IMR-90 (cell line): Measurements from ENCODE around the gene CCDC136. TPM values are rescaled to one million over a fixed set of nuclear protein-coding genes. Genes with fewer than 3 reads are reported as not detected.

ENCODE experiments used
- ATAC-seq: fragments of 200-7000 bp; cut with Tn5 transposase; 2 replicates; pipeline ENCODE4 v1.9.1; 2020; ENCODE audit warnings: low read depth, mild to moderate bottlenecking, moderate library complexity
- BruUV-seq: library from RNA; stranded (reverse); fragments of 400-500 nt; replicated peaks from 2 replicates; lab custom pipeline; 2021; lab: Mats Ljungman, UMichigan
- CTCF ChIA-PET: fragments of 300-600 bp; formaldehyde crosslinking; extraction: SDS; loops from one replicate; lab custom pipeline; 2021; ENCODE audit warnings: antibody characterized with exemption; lab: Yijun Ruan, JAX
- POLR2A ChIA-PET: fragments of 300-600 bp; sonication (Branson Sonifier 250); formaldehyde crosslinking; loops from one replicate; lab custom pipeline; 2022; ENCODE audit warnings: antibody characterized with exemption; ENCODE audit not compliant: unreplicated experiment; lab: Charles Lee
- DNase-seq: peaks from one replicate; pipeline ENCODE4 v3.0.0; 2013
- H2AFZ ChIP-seq: replicated peaks from 2 replicates; pipeline ENCODE3; 2013; ENCODE audit warnings: low read length, mild to moderate bottlenecking; ENCODE audit not compliant: poor library complexity
- H2AK5ac ChIP-seq: 2 replicates; pipeline ENCODE4 v1.6.1; 2013; ENCODE audit warnings: low read depth, low read length, inconsistent platforms
- H2AK9ac ChIP-seq: replicated peaks from 2 replicates; pipeline ENCODE3; 2013; ENCODE audit warnings: mild to moderate bottlenecking, low read depth, low read length, moderate library complexity; ENCODE audit not compliant: poor library complexity
- H2BK120ac ChIP-seq: 2 replicates; pipeline ENCODE4 v1.6.1; 2013; ENCODE audit warnings: low read depth, low read length, inconsistent platforms
- H2BK15ac ChIP-seq: 3 replicates; pipeline ENCODE4 v1.6.1; 2013; ENCODE audit warnings: low read depth, low read length, inconsistent platforms
- H2BK20ac ChIP-seq: 2 replicates; pipeline ENCODE4 v1.6.1; 2013; ENCODE audit warnings: low read depth, mild to moderate bottlenecking, inconsistent platforms, low read length, moderate library complexity
- H2BK5ac ChIP-seq: 2 replicates; pipeline ENCODE4 v1.6.1; 2013; ENCODE audit warnings: mild to moderate bottlenecking, low read depth, low read length, inconsistent platforms; ENCODE audit not compliant: poor library complexity, severe bottlenecking
- H3K14ac ChIP-seq: replicated peaks from 2 replicates; pipeline ENCODE4 v1.6.1; 2013; ENCODE audit warnings: low read depth, low read length, inconsistent platforms
- H3K18ac ChIP-seq: 2 replicates; pipeline ENCODE4 v1.6.1; 2013; ENCODE audit warnings: low read depth, low read length, control low read depth
- H3K23ac ChIP-seq: 2 replicates; pipeline ENCODE4 v1.6.1; 2013; ENCODE audit warnings: low read depth, low read length, inconsistent platforms
- H3K27ac ChIP-seq: 2 replicates; pipeline ENCODE4 v1.5.1; 2013; ENCODE audit warnings: mild to moderate bottlenecking, control low read depth, low read length; ENCODE audit not compliant: insufficient read depth
- H3K27me3 ChIP-seq: 2 replicates; pipeline ENCODE4 v1.6.1; 2013; ENCODE audit warnings: low read length; ENCODE audit not compliant: control insufficient read depth, insufficient read depth
- H3K36me3 ChIP-seq: 2 replicates; pipeline ENCODE4 v1.6.1; 2013; ENCODE audit warnings: low read length, mixed read lengths; ENCODE audit not compliant: control insufficient read depth, insufficient read depth
- H3K4ac ChIP-seq: 2 replicates; pipeline ENCODE4 v1.6.1; 2013; ENCODE audit warnings: low read depth, low read length, inconsistent platforms
- H3K4me1 ChIP-seq: 2 replicates; pipeline ENCODE4 v1.6.1; 2013; ENCODE audit warnings: low read length, mixed read lengths; ENCODE audit not compliant: control insufficient read depth, insufficient read depth
- H3K4me2 ChIP-seq: 2 replicates; pipeline ENCODE4 v1.6.1; 2013; ENCODE audit warnings: low read depth, mild to moderate bottlenecking, control low read depth, low read length, moderate library complexity
- H3K4me3 ChIP-seq: 2 replicates; pipeline ENCODE4 v1.5.1; 2013; ENCODE audit warnings: low read depth, mild to moderate bottlenecking, control low read depth, low read length, moderate library complexity; ENCODE audit not compliant: insufficient read depth
- H3K56ac ChIP-seq: 2 replicates; pipeline ENCODE4 v1.6.1; 2013; ENCODE audit warnings: low read length, inconsistent platforms; ENCODE audit not compliant: insufficient read depth; ENCODE audit errors: extremely low read depth
- H3K79me1 ChIP-seq, 2 experiments: 2 replicates each; pipeline ENCODE4 v1.6.1; 2013; ENCODE audit warnings: low read length in 2 of 2, inconsistent platforms in 1 of 2, low read depth in 1 of 2
- H3K9ac ChIP-seq: 2 replicates; pipeline ENCODE4 v1.6.1; 2013; ENCODE audit warnings: low read depth, low read length, control low read depth
- H3K9me1 ChIP-seq: 2 replicates; pipeline ENCODE4 v1.6.1; 2013; ENCODE audit warnings: low read length, inconsistent platforms; ENCODE audit not compliant: insufficient read depth
- H3K9me3 ChIP-seq: 2 replicates; pipeline ENCODE4 v1.6.1; 2013; ENCODE audit warnings: low read length; ENCODE audit not compliant: control insufficient read depth, insufficient read depth
- H4K20me1 ChIP-seq: 2 replicates; pipeline ENCODE4 v1.6.1; 2013; ENCODE audit warnings: low read length, inconsistent platforms; ENCODE audit not compliant: insufficient read depth
- H4K5ac ChIP-seq: 2 replicates; pipeline ENCODE4 v1.6.1; 2013; ENCODE audit warnings: mild to moderate bottlenecking, low read depth, low read length, control low read depth
- H4K8ac ChIP-seq, 2 experiments: 2 replicates each; pipeline ENCODE4 v1.6.1; 2013; ENCODE audit warnings: low read depth in 2 of 2, low read length in 2 of 2, control low read depth in 1 of 2, inconsistent platforms in 1 of 2
- H4K91ac ChIP-seq: 2 replicates; pipeline ENCODE4 v1.6.1; 2013; ENCODE audit warnings: low read depth, low read length, inconsistent platforms; ENCODE audit not compliant: insufficient read depth
- ELK1 ChIP-seq: fragments of 150-350 bp; IDR thresholded peaks from 2 replicates; pipeline ENCODE4 v1.6.1; 2016; ENCODE audit warnings: low read depth, mild to moderate bottlenecking, low read length, moderate library complexity, borderline replicate concordance
- MAFK ChIP-seq: IDR thresholded peaks from 2 replicates; pipeline ENCODE4 v1.6.1; 2012; ENCODE audit warnings: low read depth, low read length, improper control_type of control experiment
- WGBS, 2 experiments: methylation state at CpG; one replicate each; pipeline versions ENCODE4 v1.1.5 to v1.1.7; 2013; ENCODE audit warnings: missing lambda C conversion rate in 2 of 2; ENCODE audit not compliant: insufficient read length in 1 of 2; ENCODE audit errors: extremely low coverage in 2 of 2; 5-methylcytosine and 5-hydroxymethylcytosine counted together
- dilution Hi-C: fragments of 300-500 bp; cut with HindIII; formaldehyde crosslinking; loops from one replicate; pipeline ENCODE4 v1.14.3; 2018; ENCODE audit warnings: low sequenced_read_pairs; ENCODE audit not compliant: unreplicated experiment
- in situ Hi-C: fragments of 300-500 bp; cut with MboI; formaldehyde crosslinking; loops from 3 replicates; pipeline ENCODE4 v1.14.3; 2019; ENCODE audit warnings: low sequenced_read_pairs, inconsistent platforms, mixed read lengths
- intact Hi-C: fragments of 100-400 bp; cut with micrococcal nuclease; formaldehyde crosslinking; loops from 2 replicates; pipeline ENCODE4 v1.10.0; 2022
- polyA plus RNA-seq, 3 experiments: library from polyadenylated mRNA; depleted of rRNA; stranded (reverse); fragments of >200 nt; gene quantifications; 2 replicates each; pipeline ENCODE4 v1.2.3, GENCODE V29; 2012; ENCODE audit warnings: low replicate concordance in 1 of 3
- total RNA-seq: library from RNA; depleted of rRNA; stranded (reverse); fragments of >200 nt; gene quantifications from 2 replicates; pipeline ENCODE4 v1.2.3, GENCODE V29; 2012

Gene CCDC136
- total and polyA plus RNA-seq, 2 of the 4 experiments (the other 2 are of a cell fraction), result 7.7 to 18.0 TPM

DNA sequence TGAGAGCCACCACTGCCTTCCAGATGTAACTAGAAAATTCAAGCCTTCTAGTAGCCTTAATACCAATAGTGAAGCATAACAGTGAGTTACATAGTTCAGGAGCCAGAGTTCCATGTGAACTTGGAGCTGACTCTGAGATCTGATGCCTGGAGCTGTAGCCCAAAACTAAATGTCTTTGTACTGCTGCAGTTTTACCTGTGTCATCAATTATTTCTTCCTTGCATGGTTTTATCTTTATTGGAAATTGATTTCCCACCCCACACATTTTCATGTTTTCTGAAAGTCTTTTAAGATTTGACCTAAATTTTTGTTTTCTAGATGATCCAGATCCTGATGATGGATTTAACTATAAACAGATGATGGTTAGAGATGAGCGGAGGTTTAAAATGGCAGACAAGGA lies 33.2 kb upstream of the CCDC136 start:
- Histone ChIP-seq H3K18ac (no peak overlapping the region), H2AK5ac (no peak overlapping the region), H3K36me3 (peaks cover 38% of the 10 kb centered on the region), H2AFZ (no peak overlapping the region), H3K56ac (no peak overlapping the region), H3K4me2 (no peak overlapping the region), H3K79me1 (peaks cover 28 to 59% of the 10 kb centered on the region in 2 experiments), H4K91ac (no peak overlapping the region), H2AK9ac (no peak overlapping the region), H2BK120ac (no peak overlapping the region), H3K4ac (no peak overlapping the region), H3K9me3 (no peaks in the 10 kb centered on the region), H3K27ac (no peak overlapping the region), H3K14ac (no peak overlapping the region), H3K9ac (no peak overlapping the region), H2BK15ac (no peak overlapping the region), H3K27me3 (no peaks in the 10 kb centered on the region), H4K5ac (no peak overlapping the region), H4K8ac (0 out of 4 replicates have a peak overlapping the region, but pooled peaks of 1 of the 2 experiments have one; percentile 23), H3K23ac (no peak overlapping the region), H3K9me1 (peaks cover 9% of the 10 kb centered on the region), H2BK20ac (no peak overlapping the region), H3K4me1 (peaks cover 11% of the 10 kb centered on the region), H2BK5ac (no peak overlapping the region), H4K20me1 (peaks cover 74% of the 10 kb centered on the region), H3K4me3 (no peak overlapping the region)
- CTCF ChIA-PET, result no interaction called here
- BruUV-seq, result no TSS peak
- ATAC-seq (no peak), DNase-seq (no peak)
- TF ChIP-seq ELK1, result no peak
- peak; percentile 49 for TF ChIP-seq MAFK
- intact Hi-C loops, result no loop called here
- POLR2A ChIA-PET, result no interaction called here
- dilution Hi-C loops, result no loop called here
- WGBS, 2 experiments, result no CpG with 5 or more reads among the region's 1 CpG
- in situ Hi-C loops, result no loop called here
